ENCODE results near the gene PIP5K1B.

Gene PIP5K1B

GRCh38 chr9:68851657-68852056 is 146.6 kb downstream of the PIP5K1B start:
- no peak for DNase-seq

GRCh38 chr9:68852941-68853340 is 147.9 kb downstream of the PIP5K1B start:
- no peak for DNase-seq

- DNase-seq: no peak
These were observed 154.3 kb downstream of the PIP5K1B start for GRCh38 chr9:68859347-68859746.

- no peak for DNase-seq
These were observed 155.4 kb downstream of the PIP5K1B start for GRCh38 chr9:68860419-68860818.

- no peak for DNase-seq
These were observed 156.4 kb downstream of the PIP5K1B start for GRCh38 chr9:68861436-68861835.

GRCh38 chr9:68867066-68867465 is 162.0 kb downstream of the PIP5K1B start:
- no peak for DNase-seq

- DNase-seq: no peak
These were observed 164.0 kb downstream of the PIP5K1B start for GRCh38 chr9:68869022-68869421.

GRCh38 chr9:68870086-68870485 is 165.0 kb downstream of the PIP5K1B start:
- no peak for DNase-seq

- no peak for DNase-seq
These were observed 166.2 kb downstream of the PIP5K1B start for GRCh38 chr9:68871236-68871635.

- DNase-seq: peak in 2 of 56 donors; percentile 2 to 3
These were observed 167.0 kb downstream of the PIP5K1B start for GRCh38 chr9:68872026-68872501.

- no peak for DNase-seq
These were observed 168.1 kb downstream of the PIP5K1B start for GRCh38 chr9:68873179-68873578.

- DNase-seq: no peak
These were observed 171.2 kb downstream of the PIP5K1B start for GRCh38 chr9:68876273-68876672.

GRCh38 chr9:68876681-68877080 is 171.6 kb downstream of the PIP5K1B start:
- no peak for DNase-seq

- no peak for DNase-seq
These were observed 172.2 kb downstream of the PIP5K1B start for GRCh38 chr9:68877219-68877618.

GRCh38 chr9:68878450-68878849 is 173.4 kb downstream of the PIP5K1B start:
- no peak for DNase-seq

- DNase-seq: no peak
These were observed 178.2 kb downstream of the PIP5K1B start for GRCh38 chr9:68883224-68883623.

- no peak for DNase-seq
These were observed 182.2 kb downstream of the PIP5K1B start for GRCh38 chr9:68887232-68887631.

GRCh38 chr9:68894502-68894901 is 189.5 kb downstream of the PIP5K1B start:
- DNase-seq: no peak

GRCh38 chr9:68895741-68896478 is 190.9 kb downstream of the PIP5K1B start:
- DNase-seq: no peak

- no peak for DNase-seq
These were observed 191.4 kb downstream of the PIP5K1B start for GRCh38 chr9:68896486-68896885.

GRCh38 chr9:68897577-68898145 is 192.6 kb downstream of the PIP5K1B start:
- no peak for DNase-seq

GRCh38 chr9:68898781-68899439 is 193.9 kb downstream of the PIP5K1B start:
- DNase-seq: no peak

- no peak for DNase-seq
These were observed 199.4 kb downstream of the PIP5K1B start for GRCh38 chr9:68904454-68904853.

Measured in nucleus accumbens (tissue), 56 donors.